Cardiac muscle cell (in vitro differentiated cells and primary cell): ENCODE data around the gene PICALM. TPM values are rescaled to one million over a fixed set of nuclear protein-coding genes. Genes with fewer than 3 reads are reported as not detected.

Source experiments
- DNase-seq, 2 donors: peaks; one replicate each; pipeline versions ENCODE4 v3.0.0 to v3.0.0-alpha.2; 2010 to 2017; ENCODE audit warnings: low read depth in 1 of 2, low spot score in 1 of 2
- H3K27ac ChIP-seq: fragments of 200-600 bp; sonication (generic); 2 replicates; pipeline ENCODE4 v1.5.1; 2016
- H3K27me3 ChIP-seq: fragments of 200-600 bp; sonication (generic); 2 replicates; pipeline ENCODE4 v1.6.0; 2016; ENCODE audit warnings: control low read depth
- H3K36me3 ChIP-seq: fragments of 200-600 bp; sonication (generic); 2 replicates; pipeline ENCODE4 v1.5.1; 2016; ENCODE audit warnings: control low read depth
- H3K4me1 ChIP-seq: fragments of 200-600 bp; sonication (generic); 2 replicates; pipeline ENCODE4 v1.8.1; 2017; ENCODE audit warnings: low read depth, mild to moderate bottlenecking, mixed run types
- H3K4me3 ChIP-seq: fragments of 200-600 bp; sonication (generic); 2 replicates; pipeline ENCODE4 v1.5.1; 2016; ENCODE audit warnings: mild to moderate bottlenecking
- H3K9me3 ChIP-seq: fragments of 200-600 bp; sonication (generic); 2 replicates; pipeline ENCODE4 v1.5.1; 2017; ENCODE audit warnings: low read depth, mild to moderate bottlenecking, control low read depth
- polyA plus RNA-seq: library from polyadenylated mRNA; unstranded; fragments of >200 nt; fragmentation: Nextera tagmentation; extraction: Ambion mirVana; gene quantifications from 2 replicates; pipeline ENCODE4 v1.2.1, GENCODE V29; 2016
- total RNA-seq: library from RNA; depleted of rRNA; stranded (reverse); fragments of >200 nt; gene quantifications from 2 replicates; pipeline ENCODE4 v1.2.3, GENCODE V29; 2016
- TF ChIP-seq, protein P1 (sequence below): IDR thresholded peaks from 2 replicates; pipeline ENCODE4 v1.5.1; 2012; ENCODE audit warnings: low read depth, mild to moderate bottlenecking, low read length

PICALM gene, protein sequence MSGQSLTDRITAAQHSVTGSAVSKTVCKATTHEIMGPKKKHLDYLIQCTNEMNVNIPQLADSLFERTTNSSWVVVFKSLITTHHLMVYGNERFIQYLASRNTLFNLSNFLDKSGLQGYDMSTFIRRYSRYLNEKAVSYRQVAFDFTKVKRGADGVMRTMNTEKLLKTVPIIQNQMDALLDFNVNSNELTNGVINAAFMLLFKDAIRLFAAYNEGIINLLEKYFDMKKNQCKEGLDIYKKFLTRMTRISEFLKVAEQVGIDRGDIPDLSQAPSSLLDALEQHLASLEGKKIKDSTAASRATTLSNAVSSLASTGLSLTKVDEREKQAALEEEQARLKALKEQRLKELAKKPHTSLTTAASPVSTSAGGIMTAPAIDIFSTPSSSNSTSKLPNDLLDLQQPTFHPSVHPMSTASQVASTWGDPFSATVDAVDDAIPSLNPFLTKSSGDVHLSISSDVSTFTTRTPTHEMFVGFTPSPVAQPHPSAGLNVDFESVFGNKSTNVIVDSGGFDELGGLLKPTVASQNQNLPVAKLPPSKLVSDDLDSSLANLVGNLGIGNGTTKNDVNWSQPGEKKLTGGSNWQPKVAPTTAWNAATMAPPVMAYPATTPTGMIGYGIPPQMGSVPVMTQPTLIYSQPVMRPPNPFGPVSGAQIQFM
- total RNA-seq (110 TPM in 2 replicates), polyA plus RNA-seq (49.9 and 50.4 TPM in 2 replicates)

DNA sequence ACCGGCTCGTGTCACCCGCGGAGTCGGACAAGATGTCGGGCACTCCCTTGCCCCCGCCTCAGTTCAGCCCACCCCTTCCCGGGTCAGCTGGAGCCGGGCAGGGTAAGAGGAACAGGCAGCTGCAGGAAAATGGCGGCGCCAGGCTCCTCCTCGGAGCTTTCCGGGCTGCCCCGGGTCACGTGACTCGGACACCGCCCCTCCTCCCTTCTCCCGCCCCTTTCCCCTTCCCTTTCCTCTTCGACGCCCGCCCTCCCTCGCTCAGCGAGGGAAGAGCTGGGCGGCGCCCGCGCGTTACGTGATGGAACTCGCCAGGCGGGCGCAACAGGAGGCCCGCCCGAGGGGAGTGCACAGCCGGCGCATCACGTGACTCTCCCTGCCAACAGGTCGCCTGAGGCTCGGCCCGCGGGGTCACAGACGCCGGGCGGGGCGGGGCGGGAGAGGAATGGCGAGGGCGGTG, at the start of gene PICALM:
Gene PICALM, minus strand, starts transcription at position 134 of the 457 bp plus-strand sequence. CDS start 304 bp downstream, outside the sequence.
- no peaks in the 10 kb centered on the region for H3K27me3 ChIP-seq
- no peaks in the 10 kb centered on the region for H3K9me3 ChIP-seq
- no peaks in the 10 kb centered on the region for H3K36me3 ChIP-seq
- H3K27ac ChIP-seq: peak within 1 kb of the TSS; percentile 100
- H3K4me1 ChIP-seq: peaks cover 23% of the 10 kb centered on the region
- peak; percentile 100 for DNase-seq
- TF ChIP-seq, protein P1, sequence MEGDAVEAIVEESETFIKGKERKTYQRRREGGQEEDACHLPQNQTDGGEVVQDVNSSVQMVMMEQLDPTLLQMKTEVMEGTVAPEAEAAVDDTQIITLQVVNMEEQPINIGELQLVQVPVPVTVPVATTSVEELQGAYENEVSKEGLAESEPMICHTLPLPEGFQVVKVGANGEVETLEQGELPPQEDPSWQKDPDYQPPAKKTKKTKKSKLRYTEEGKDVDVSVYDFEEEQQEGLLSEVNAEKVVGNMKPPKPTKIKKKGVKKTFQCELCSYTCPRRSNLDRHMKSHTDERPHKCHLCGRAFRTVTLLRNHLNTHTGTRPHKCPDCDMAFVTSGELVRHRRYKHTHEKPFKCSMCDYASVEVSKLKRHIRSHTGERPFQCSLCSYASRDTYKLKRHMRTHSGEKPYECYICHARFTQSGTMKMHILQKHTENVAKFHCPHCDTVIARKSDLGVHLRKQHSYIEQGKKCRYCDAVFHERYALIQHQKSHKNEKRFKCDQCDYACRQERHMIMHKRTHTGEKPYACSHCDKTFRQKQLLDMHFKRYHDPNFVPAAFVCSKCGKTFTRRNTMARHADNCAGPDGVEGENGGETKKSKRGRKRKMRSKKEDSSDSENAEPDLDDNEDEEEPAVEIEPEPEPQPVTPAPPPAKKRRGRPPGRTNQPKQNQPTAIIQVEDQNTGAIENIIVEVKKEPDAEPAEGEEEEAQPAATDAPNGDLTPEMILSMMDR: no peak
- peak within 1 kb of the TSS; percentile 83 for H3K4me3 ChIP-seq

DNA sequence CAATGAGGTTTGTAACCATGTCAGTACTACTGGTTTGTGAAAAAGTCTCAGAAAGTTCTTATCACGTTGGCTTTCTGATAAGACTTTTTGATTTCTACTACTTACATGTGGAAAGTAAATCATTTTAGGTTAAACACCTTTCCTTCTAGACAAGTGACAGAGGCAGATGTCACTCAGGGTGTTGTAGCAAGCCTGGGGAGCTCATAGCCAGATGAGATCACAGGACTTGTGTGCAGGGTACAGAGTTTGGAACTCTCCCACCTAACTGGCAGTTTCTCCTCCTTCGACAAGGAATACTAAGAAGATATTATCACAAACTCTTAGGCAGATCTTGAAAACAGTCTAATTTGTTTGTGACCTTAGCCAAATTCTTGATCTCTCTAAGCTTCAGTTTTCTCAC, 49.4 kb upstream of the PICALM start:
- Histone ChIP-seq H3K36me3 (no peaks in the 10 kb centered on the region), H3K4me1 (no peaks in the 10 kb centered on the region), H3K27me3 (no peaks in the 10 kb centered on the region), H3K27ac (no peak overlapping the region), H3K9me3 (no peaks in the 10 kb centered on the region), H3K4me3 (no peak overlapping the region)
- no peak for DNase-seq
- TF ChIP-seq, protein P1: no peak

DNA sequence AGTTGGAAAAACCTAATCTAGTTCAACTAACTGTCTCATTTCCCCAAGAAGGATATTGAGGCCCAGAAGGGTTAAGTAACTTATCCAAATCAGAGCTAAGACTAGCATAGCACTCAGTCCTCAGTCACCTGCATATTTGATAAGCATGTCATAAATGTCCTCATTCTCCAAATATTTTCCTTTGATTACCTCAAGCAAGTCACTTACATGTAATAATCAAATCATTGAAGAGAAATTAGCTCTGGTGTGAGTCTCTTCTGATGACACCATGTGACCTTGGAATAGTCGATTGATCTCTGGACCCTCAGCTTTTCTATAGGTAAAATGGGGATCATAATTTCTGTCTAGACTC, 48.8 kb upstream of the PICALM start:
- H3K4me3 ChIP-seq: no peak overlapping the region
- no peaks in the 10 kb centered on the region for H3K36me3 ChIP-seq
- DNase-seq: no peak
- H3K27ac ChIP-seq: no peak overlapping the region
- no peaks in the 10 kb centered on the region for H3K4me1 ChIP-seq
- H3K27me3 ChIP-seq: no peaks in the 10 kb centered on the region
- TF ChIP-seq, protein P1: no peak
- H3K9me3 ChIP-seq: no peaks in the 10 kb centered on the region

DNA sequence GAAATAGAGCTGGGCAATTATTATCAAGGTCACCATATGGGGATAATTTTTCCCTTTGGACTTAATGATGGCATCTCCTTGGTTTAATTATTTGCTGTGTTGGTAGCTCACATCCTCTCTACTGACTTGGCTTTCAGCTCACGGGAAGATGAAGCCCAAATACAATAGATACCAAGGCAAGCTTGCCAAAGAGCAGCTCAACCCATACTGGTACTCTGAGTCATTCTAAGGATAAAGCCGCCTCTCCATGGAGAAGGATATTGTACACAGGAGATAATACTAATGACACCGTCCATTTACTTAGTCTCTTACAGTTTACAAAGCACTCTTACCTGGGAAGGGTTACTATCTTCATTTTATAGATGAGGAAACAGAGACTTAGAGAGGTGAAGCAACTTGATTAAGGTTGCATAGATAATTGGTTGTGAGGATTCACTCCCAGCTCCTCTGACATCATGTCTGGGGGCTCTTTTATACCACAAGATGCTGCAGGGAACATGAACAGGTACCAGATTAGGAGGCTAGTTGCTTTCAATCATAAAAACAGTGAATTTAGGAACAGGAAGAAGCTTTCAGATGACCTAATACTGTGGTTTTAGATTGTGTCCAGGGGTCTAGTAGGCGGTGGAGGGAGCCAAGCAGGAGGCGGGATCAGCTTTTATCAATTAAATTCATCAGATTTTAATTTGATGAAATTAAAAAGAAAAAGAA, 48.3 kb upstream of the PICALM start:
- TF ChIP-seq, protein P1: no peak
- H3K9me3 ChIP-seq: no peaks in the 10 kb centered on the region
- peak in 1 of 2 donors; percentile 58 for DNase-seq
- no peaks in the 10 kb centered on the region for H3K4me1 ChIP-seq
- H3K27ac ChIP-seq: no peak overlapping the region
- H3K36me3 ChIP-seq: no peaks in the 10 kb centered on the region
- no peaks in the 10 kb centered on the region for H3K27me3 ChIP-seq
- no peak overlapping the region for H3K4me3 ChIP-seq

DNA sequence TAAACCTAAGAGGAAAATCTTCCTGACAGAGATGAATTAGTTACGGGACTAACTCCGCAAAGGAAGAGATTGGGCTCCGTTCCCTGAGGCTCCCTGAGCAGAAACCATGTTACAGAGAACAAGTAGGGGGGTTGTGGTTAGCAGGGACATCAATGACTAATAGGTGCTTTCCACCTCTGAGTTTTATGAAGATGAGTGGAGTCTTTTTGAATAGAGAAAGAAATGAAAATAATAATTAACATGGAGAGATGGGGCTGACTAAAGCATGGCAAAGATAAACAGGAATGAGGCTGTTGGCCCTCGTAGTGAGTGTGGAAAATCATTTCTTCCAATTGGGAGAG, 47.5 kb upstream of the PICALM start:
- peak in 1 of 2 donors; percentile 59 for DNase-seq
- H3K4me1 ChIP-seq: no peaks in the 10 kb centered on the region
- no peaks in the 10 kb centered on the region for H3K36me3 ChIP-seq
- no peak overlapping the region for H3K4me3 ChIP-seq
- no peaks in the 10 kb centered on the region for H3K27me3 ChIP-seq
- no peak overlapping the region for H3K27ac ChIP-seq
- H3K9me3 ChIP-seq: no peaks in the 10 kb centered on the region
- TF ChIP-seq, protein P1: no peak
